Stimulated activated CD4-positive, alpha-beta T cell treated with anti-CD3 and anti-CD28 coated beads, Interleukin-4, amount 100 ng/mL, for 24 hours (primary cell): Measurements from ENCODE around the gene PTGIS.
"Not testable (repeated sequence)": the region's sequence is repeated elsewhere in the genome, so short reads cannot be mapped to it uniquely, and the experiment has no call there.

Source experiments
- DNase-seq: peaks from one replicate; pipeline ENCODE4 v3.0.0-alpha.2; 2020

PTGIS gene

GRCh38 chr20:49579195-49579594, 11.3 kb upstream of the PTGIS start:
- DNase-seq = no peak

GRCh38 chr20:49578436-49578835, 10.5 kb upstream of the PTGIS start:
- DNase-seq = no peak

GRCh38 chr20:49575551-49576060, 7.7 kb upstream of the PTGIS start:
- no peak for DNase-seq

- no peak for DNase-seq
Observed at GRCh38 chr20:49573900-49574416, 6.0 kb upstream of the PTGIS start.

- DNase-seq = no peak
Observed at GRCh38 chr20:49572857-49573256, 4.9 kb upstream of the PTGIS start.

- DNase-seq = no peak
Observed at GRCh38 chr20:49571553-49571835, 3.6 kb upstream of the PTGIS start.

- DNase-seq = no peak
Observed at GRCh38 chr20:49570828-49571552, 3.1 kb upstream of the PTGIS start.

- DNase-seq = no peak
Observed at GRCh38 chr20:49570161-49570827, 2.4 kb upstream of the PTGIS start.

GRCh38 chr20:49569411-49570115, 1.6 kb upstream of the PTGIS start:
- no peak for DNase-seq

- no peak for DNase-seq
Observed at GRCh38 chr20:49568278-49569151, 578 bp upstream of the PTGIS start.

GRCh38 chr20:49566401-49567364, 1.3 kb downstream of the PTGIS start:
- no peak for DNase-seq

- DNase-seq = not testable (repeated sequence)
Observed at GRCh38 chr20:49564991-49565390, 2.9 kb downstream of the PTGIS start.

- no peak for DNase-seq
Observed at GRCh38 chr20:49563015-49563980, 4.6 kb downstream of the PTGIS start.

- DNase-seq = no peak
Observed at GRCh38 chr20:49562311-49563014, 5.5 kb downstream of the PTGIS start.

- DNase-seq = no peak
Observed at GRCh38 chr20:49561806-49562205, 6.1 kb downstream of the PTGIS start.

GRCh38 chr20:49561256-49561655, 6.7 kb downstream of the PTGIS start:
- DNase-seq = no peak

GRCh38 chr20:49560646-49561045, 7.3 kb downstream of the PTGIS start:
- no peak for DNase-seq

- DNase-seq = no peak
Observed at GRCh38 chr20:49560186-49560585, 7.8 kb downstream of the PTGIS start.

- DNase-seq = no peak
Observed at GRCh38 chr20:49559411-49560081, 8.4 kb downstream of the PTGIS start.
